ENCODE results near the gene KIF25.

Gene KIF25

DNA sequence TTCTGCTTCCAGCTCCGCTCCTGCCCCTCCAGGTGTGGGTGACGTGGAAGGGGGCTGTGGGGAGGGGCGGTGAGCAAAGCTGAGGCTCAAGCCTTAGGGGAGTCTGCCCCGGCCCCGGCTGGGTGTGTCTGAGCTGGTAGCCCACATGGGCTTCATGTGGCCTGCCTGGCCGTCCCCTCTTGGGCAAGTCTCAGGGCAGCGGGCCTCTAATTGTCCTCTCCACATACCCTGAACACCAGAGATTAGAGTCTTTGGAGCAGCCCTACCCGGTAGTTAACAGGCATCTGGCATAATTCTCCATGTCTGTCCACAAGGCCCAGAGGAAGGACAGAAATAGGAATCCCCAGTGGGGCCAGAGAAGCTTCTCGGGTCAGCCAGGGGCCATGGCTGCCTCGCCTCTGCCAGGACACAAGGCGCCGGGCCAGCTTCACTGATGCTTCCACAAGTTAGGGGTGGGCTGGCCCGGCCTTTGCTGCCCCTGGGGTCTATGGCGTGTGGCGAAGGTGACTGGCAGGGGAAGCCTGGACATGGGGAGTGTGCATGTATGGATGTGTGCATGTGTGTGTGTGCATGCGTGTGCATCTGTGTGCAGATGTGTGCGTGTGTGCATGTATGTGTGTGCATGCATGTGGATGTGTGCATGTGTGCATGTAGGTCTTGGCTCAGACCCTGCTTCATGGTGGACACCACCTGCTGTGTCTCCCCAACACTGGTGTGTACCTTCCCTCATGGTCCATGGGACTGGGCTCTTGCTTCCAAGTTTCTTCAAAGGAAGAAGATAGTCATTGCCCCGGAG lies 57.5 kb downstream of the KIF25 start:
- ChIA-PET POLR2A (interaction anchor here (0.7 kb wide), 1 partner anchor 584 kb away, joined by 4 read pairs; no protein-coding TSS in a partner anchor), CTCF (no interaction called here)
- TF ChIP-seq, protein P1, sequence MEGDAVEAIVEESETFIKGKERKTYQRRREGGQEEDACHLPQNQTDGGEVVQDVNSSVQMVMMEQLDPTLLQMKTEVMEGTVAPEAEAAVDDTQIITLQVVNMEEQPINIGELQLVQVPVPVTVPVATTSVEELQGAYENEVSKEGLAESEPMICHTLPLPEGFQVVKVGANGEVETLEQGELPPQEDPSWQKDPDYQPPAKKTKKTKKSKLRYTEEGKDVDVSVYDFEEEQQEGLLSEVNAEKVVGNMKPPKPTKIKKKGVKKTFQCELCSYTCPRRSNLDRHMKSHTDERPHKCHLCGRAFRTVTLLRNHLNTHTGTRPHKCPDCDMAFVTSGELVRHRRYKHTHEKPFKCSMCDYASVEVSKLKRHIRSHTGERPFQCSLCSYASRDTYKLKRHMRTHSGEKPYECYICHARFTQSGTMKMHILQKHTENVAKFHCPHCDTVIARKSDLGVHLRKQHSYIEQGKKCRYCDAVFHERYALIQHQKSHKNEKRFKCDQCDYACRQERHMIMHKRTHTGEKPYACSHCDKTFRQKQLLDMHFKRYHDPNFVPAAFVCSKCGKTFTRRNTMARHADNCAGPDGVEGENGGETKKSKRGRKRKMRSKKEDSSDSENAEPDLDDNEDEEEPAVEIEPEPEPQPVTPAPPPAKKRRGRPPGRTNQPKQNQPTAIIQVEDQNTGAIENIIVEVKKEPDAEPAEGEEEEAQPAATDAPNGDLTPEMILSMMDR (IDR thresholded peaks at IDR 0.05; ENCODE audit: control extremely low read depth, extremely low read depth, low read depth, missing control alignments), result no peak
- DNase-seq (ENCODE audit: extremely low spot score), result no peak

DNA sequence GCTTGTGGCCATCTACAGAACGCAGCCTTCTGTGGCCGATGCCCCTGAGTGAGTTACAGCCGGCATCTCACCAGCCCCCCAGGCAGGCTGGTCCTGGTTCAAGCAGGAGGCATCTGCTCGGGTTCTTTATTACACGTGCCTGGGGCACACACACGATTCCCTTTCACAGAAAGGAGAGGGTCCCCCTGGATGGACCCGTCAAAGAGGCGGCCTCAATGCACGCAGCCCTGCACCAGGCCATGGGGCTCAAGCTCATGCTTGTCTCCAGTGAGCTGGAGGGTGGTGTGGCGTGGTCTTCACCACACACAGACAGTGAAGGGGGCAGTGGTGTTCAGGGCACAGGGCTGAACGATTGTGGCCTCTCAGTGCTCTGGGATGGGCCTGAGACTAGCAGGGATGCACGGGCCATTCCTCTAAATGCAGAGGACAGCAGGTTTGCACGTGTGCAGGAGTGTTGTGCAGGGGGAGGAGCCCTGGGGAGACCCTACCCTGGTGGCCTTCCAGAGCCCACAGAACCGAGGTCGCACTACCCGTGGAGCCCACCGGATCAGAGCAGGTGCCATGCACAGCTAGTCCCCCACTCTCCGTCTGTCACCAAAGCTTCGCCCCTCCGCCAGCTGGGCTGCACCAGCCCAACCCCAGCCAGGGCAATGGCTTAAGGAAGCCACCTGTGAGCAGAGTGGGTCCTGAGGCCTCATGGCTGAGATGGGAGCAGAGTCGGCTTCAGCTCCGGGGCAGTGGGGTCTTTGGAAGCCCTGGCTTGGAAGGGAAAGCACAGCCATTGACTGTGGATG lies 58.4 kb downstream of the KIF25 start:
- DNase-seq (ENCODE audit: extremely low spot score), result no peak
- ChIA-PET POLR2A (no interaction called here), CTCF (no interaction called here)
- TF ChIP-seq, protein P1 (IDR thresholded peaks at IDR 0.05; ENCODE audit: control extremely low read depth, extremely low read depth, low read depth, missing control alignments), result no peak

DNA sequence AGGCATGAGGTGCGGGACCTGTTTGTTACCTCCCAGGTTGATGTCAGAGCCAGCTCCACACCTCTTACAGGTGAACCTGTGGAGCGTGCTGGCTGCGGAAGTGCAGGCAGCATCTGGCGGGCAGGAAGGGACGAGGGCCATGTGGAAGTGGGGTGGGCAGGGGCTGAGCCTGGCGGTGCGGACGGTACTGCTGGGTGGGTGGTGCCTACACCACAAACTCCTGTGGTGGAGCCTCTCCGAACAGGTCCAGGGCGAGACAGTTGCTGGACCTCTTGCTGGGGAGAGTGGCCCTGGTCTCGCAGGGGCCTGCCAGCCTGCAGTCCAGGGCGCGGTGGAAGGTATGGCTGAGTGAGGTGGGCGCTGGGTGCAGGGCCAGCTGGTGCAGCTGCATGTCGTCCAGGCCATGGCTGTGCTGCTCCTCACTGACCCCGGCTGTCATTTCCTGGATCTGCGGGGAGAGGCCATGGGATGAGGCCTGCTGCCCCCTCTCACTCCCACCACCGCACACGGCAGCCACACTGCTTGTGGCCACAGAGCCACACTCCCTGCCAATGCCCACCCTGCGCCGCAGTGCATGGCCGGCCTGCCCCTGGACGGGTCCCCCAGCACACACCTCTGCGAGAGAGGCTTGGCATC lies 59.5 kb downstream of the KIF25 start:
- no peak for DNase-seq (ENCODE audit: extremely low spot score)
- TF ChIP-seq, protein P1 (IDR thresholded peaks at IDR 0.05; ENCODE audit: control extremely low read depth, extremely low read depth, low read depth, missing control alignments), result no peak
- CTCF ChIA-PET, result no interaction called here
- POLR2A ChIA-PET, result no interaction called here

DNA sequence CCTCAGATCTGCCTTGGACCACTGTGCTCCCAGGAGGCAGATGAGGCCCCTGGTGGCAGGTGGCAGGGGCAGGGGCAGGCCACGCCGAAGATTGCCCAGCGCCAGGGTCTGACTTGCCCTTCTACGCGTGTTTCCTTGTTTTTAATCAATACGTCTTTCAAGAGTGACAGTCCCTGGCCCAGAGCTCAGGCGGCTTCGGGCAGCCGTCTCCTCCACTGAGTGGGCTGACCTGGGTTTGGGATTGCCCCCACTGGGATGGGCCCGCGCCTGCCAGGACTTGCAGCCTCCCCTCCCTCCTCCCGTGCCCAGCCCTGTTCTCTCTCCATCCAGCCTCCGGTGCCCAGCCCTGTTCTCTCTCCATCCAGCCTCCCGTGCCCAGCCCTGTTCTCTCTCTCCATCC lies 60.4 kb downstream of the KIF25 start:
- CTCF ChIA-PET, result no interaction called here
- TF ChIP-seq, protein P1 (IDR thresholded peaks at IDR 0.05; ENCODE audit: control extremely low read depth, extremely low read depth, low read depth, missing control alignments), result no peak
- POLR2A ChIA-PET, result no interaction called here
- DNase-seq (ENCODE audit: extremely low spot score), result no peak

DNA sequence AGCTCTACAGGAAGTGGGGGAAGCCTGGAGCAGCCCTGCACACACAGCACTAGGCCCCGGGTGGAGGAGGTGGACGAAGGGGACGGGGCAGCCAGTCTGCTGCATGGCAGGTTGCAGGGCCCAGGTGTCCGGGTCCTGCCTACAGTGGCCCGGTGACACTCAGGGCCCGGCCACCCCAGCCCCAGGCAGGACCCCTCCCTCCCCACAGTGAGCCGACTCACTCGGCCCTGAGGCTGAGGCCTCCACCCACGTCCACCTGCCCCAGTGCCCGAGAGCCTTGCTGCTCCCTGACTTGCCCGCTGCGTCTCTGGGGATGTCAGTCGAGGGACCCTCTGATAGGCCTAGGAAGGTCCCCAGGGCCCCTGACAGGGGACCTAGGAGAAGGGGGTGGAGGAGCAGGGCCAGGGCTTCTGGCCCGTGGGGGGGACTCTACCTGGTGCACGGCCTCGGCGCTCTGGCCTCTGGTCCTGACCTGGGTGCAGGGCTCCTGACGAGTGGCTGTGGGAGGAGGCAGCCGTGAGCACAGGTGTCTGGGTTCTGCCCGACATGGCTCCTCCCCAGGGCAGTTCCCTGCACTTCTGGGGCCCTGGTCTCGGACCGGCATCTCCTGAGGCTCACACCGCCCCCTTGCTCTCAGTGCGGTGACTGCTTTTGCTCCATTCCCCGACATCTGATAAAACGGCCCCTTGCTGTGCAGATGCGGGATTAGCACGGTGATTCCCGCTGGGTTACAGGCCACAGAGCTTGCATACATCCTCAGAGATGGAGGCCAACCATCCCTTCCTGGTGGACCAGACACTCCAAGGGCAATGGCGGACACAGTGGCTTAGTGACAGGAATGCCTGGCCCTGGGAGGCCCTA lies 61.5 kb downstream of the KIF25 start:
- TF ChIP-seq, protein P1 (IDR thresholded peaks at IDR 0.05; ENCODE audit: control extremely low read depth, extremely low read depth, low read depth, missing control alignments), result no peak
- CTCF ChIA-PET, result no interaction called here
- no peak for DNase-seq (ENCODE audit: extremely low spot score)
- POLR2A ChIA-PET, result no interaction called here

DNA sequence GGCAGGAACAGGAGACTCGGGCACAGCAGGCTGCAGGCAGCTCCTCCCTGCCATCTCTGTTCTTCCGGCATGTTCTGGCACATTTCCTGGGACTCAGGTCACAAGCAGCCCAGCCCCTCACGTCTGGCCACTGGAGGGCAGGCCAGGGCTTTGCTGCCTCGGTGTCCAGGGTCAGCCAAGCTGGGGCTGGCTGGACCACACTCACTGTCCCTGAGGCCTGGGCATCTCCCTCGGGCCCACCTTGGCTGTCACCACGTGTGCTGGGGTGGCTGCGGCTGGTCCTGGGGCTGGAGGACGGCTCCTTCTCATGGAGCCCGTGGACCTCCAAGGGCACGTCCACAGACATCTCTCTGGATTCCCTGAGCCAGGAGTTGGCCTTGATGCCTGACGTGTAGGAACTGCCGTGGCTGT lies 63.1 kb downstream of the KIF25 start:
- no peak for DNase-seq (ENCODE audit: extremely low spot score)
- ChIA-PET POLR2A (no interaction called here), CTCF (no interaction called here)

More for the DNA sequence above, 63.1 kb downstream of the KIF25 start:
- TF ChIP-seq, protein P1 (IDR thresholded peaks at IDR 0.05; ENCODE audit: control extremely low read depth, extremely low read depth, low read depth, missing control alignments), result peak; percentile 8

All from GM10248 (cell line).